Astrocyte of the cerebellum (primary cell): ENCODE measurements around the gene KCTD12.

Experiments used
- DNase-seq: peaks from one replicate; pipeline ENCODE4 v3.0.0-alpha.2; 2011; ENCODE audit warnings: low read depth
- H3K4me3 ChIP-seq: 2 replicates; pipeline ENCODE4 v1.5.1; 2011; ENCODE audit warnings: mild to moderate bottlenecking, low read depth, low read length, moderate library complexity
- CTCF ChIP-seq: IDR thresholded peaks from 2 replicates; pipeline ENCODE4 v1.5.1; 2012; ENCODE audit warnings: low read length, low read depth, moderate library complexity, mild to moderate bottlenecking; ENCODE audit errors: missing control alignments
- in situ Hi-C: cut with HindIII; loops from 2 replicates; pipeline ENCODE4 v1.10.0; 2017; ENCODE audit warnings: low sequenced_read_pairs

Gene KCTD12

GRCh38 chr13:76865996-76866503, 20.2 kb downstream of the KCTD12 start:
- in situ Hi-C loops, result no loop called here
- no peak for DNase-seq
- TF ChIP-seq CTCF, result no peak

GRCh38 chr13:76865109-76865508, 21.1 kb downstream of the KCTD12 start:
- DNase-seq, result no peak
- no peak overlapping the region for H3K4me3 ChIP-seq
- no peak for TF ChIP-seq CTCF
- in situ Hi-C loops, result no loop called here

More at GRCh38 chr13:76865996-76866503, 20.2 kb downstream of the KCTD12 start:
- H3K4me3 ChIP-seq, result no peak overlapping the region

DNA sequence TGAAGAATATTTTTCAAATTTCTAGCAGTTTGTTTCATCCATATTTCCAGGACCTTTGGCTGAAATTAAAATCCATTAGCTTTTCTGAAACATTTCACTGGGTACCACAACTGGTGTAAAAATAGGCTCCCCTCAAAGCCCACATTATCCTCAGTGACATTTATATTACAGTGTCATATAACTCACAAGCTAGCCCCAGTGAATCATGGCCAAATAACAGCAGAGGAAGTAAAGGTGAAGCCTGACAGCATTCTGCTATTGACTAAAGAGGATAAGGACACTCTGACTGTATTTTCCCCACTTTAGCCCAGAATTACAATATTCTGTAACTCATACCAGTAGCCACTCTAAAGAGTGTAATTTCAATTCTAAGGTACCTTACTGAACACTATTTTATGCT, 21.9 kb downstream of the KCTD12 start:
- H3K4me3 ChIP-seq, result no peak overlapping the region
- no peak for TF ChIP-seq CTCF
- no peak for DNase-seq
- in situ Hi-C loops, result loop anchor here (5.0 kb wide), 1 partner anchor 42 kb away; no protein-coding TSS in a partner anchor

DNA sequence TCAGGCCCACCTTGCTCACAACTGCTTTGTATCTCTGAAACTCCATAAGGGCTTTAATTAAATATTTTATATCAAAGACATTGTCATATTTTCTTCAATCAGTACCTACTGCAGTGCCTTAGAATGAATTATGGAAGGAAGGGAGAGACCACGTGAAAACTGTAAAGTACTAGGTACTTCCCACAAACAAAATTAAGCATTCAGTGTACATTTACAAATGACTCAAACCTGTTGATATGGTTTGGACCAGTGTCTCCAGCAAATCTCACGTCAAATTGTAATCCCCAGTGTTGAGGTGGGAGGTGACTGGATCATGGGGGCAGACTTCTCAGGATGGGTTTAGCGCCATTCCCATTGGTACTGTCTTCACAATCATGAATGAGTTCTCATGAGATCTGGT, 23.2 kb downstream of the KCTD12 start:
- H3K4me3 ChIP-seq, result no peak overlapping the region
- no peak for DNase-seq
- TF ChIP-seq CTCF, result no peak
- in situ Hi-C loops, result loop anchor here (5.0 kb wide), 1 partner anchor 41 kb away; no protein-coding TSS in a partner anchor

- in situ Hi-C loops, result loop anchor here (5.0 kb wide), 1 partner anchor 40 kb away; no protein-coding TSS in a partner anchor
- TF ChIP-seq CTCF, result no peak
- no peak overlapping the region for H3K4me3 ChIP-seq
- DNase-seq, result no peak
These were observed 24.3 kb downstream of the KCTD12 start for GRCh38 chr13:76861859-76862258.

DNA sequence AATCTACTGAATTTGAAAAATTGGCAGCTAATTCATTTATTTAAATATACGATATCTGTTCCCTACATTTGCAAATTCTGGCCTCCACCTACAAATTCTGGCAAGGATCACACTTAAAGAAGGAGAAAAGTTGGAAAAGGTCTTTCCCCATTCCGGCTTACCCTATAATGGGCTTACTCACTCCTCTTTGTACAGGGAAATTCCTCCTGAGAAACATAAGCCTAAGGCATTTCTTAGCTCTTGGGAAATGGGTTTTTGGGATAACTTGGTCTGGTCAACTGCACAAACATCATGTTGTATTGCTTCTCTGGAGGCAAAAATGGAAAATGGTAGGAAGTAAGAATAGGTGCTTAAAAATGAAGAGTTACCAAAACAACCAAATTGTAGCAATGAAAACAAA, 25.5 kb downstream of the KCTD12 start:
- in situ Hi-C loops, result loop anchor here (5.0 kb wide), 1 partner anchor 38 kb away; no protein-coding TSS in a partner anchor
- no peak for DNase-seq
- no peak for TF ChIP-seq CTCF
- H3K4me3 ChIP-seq, result no peak overlapping the region
